Uterus (tissue), 4 donors: Measurements from ENCODE around the gene LMBR1. TPM values are rescaled to one million over a fixed set of nuclear protein-coding genes. Genes with fewer than 3 reads are reported as not detected.

Source experiments
- DNase-seq, 2 donors: peaks; one replicate each; pipeline ENCODE4 v3.0.0-alpha.2; 2019 to 2020
- H3K27ac ChIP-seq, 2 donors: fragments of 200-600 bp; sonication (generic); 1 replicate in 1 of 2; 2 replicates in 1 of 2; pipeline ENCODE4 v1.5.1; 2016 to 2018
- H3K27me3 ChIP-seq, 2 donors: fragments of 200-600 bp; sonication (generic); one replicate each; pipeline ENCODE4 v1.5.1; 2018 to 2019; ENCODE audit warnings: control low read depth in 1 of 2
- H3K36me3 ChIP-seq, 2 donors: fragments of 200-600 bp; sonication (generic); one replicate each; pipeline ENCODE4 v1.5.1; 2019; ENCODE audit warnings: control low read depth in 1 of 2
- H3K4me1 ChIP-seq, 2 donors: fragments of 200-600 bp; sonication (generic); one replicate each; pipeline ENCODE4 v1.5.1; 2018 to 2019; ENCODE audit warnings: control low read depth in 1 of 2
- H3K4me3 ChIP-seq, 2 donors: fragments of 200-600 bp; sonication (generic); 1 replicate in 1 of 2; 2 replicates in 1 of 2; pipeline ENCODE4 v1.5.1; 2018 to 2019; ENCODE audit warnings: mild to moderate bottlenecking in 1 of 2
- H3K9me3 ChIP-seq, 2 donors: fragments of 200-600 bp; sonication (generic); one replicate each; pipeline ENCODE4 v1.5.1; 2019; ENCODE audit warnings: control low read depth in 1 of 2
- CTCF ChIP-seq, 4 experiments: fragments of 200-600 bp in 2 of 4; fragments of 450-650 bp in 2 of 4; sonication (generic) in 2 of 4; IDR thresholded peaks; one replicate each; pipeline ENCODE4 v1.5.1; 2016 to 2019; ENCODE audit warnings: antibody characterized with exemption in 4 of 4, mild to moderate bottlenecking in 2 of 4, moderate library complexity in 1 of 4
- POLR2A ChIP-seq, 2 donors: fragments of 450-650 bp; IDR thresholded peaks; one replicate each; pipeline ENCODE4 v1.6.1; 2016; ENCODE audit warnings: antibody characterized with exemption in 2 of 2, mild to moderate bottlenecking in 1 of 2, moderate library complexity in 1 of 2
- intact Hi-C: fragments of 100-400 bp; cut with DNase I; formaldehyde crosslinking; loops from one replicate; pipeline ENCODE4 v1.15.1; 2023; ENCODE audit warnings: low total_unique reads
- total RNA-seq, 4 donors: library from RNA; depleted of rRNA in 3 of 4; stranded (reverse); fragments of >200 nt in 3 of 4; gene quantifications; one replicate each; pipeline versions ENCODE4 v1.1.0 to v1.2.4, GENCODE V29; 2014 to 2023
- donor health status: DM: yes; HTN: yes; CAD: no.

The LMBR1 gene
- total RNA-seq, 4 donors from 2014 or later, result 54.4 to 1,378 (median 140) TPM

GRCh38 chr7:156675721-156676120 lies 217.3 kb downstream of the LMBR1 start:
- Histone ChIP-seq H3K4me3 (no peak overlapping the region), H3K27ac (no peak overlapping the region), H3K27me3 (no peaks in the 10 kb centered on the region), H3K9me3 (no peaks in the 10 kb centered on the region), H3K36me3 (no peaks in the 10 kb centered on the region), H3K4me1 (no peaks in the 10 kb centered on the region)
- TF ChIP-seq CTCF (IDR thresholded peaks at IDR 0.05) (no peak), POLR2A (IDR thresholded peaks at IDR 0.05) (no peak)
- intact Hi-C loops, result no loop called here
- DNase-seq, result no peak

DNA sequence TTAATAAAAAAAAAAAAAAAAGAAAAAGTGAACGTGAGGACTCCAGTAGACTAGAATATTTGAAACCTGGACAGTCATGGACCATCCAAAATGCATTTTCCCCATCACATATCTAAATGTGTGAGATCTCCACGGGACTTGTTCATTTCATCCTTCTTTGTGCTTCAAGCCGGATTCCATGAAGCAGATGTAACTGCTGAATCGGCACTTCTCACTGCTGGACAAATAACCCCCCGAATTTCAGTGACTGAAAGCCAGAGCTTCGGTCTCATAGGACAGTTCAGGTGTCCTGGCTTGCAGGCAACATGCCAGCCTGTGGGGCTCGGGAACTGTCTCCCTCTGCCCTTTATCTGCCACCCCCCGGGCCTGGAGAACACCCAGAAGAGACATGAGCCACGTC lies 219.1 kb downstream of the LMBR1 start:
- Histone ChIP-seq H3K4me1 (no peaks in the 10 kb centered on the region), H3K9me3 (no peaks in the 10 kb centered on the region), H3K27ac (no peak overlapping the region), H3K27me3 (no peaks in the 10 kb centered on the region), H3K36me3 (no peaks in the 10 kb centered on the region), H3K4me3 (no peak overlapping the region)
- intact Hi-C loops, result no loop called here
- TF ChIP-seq CTCF (IDR thresholded peaks at IDR 0.05), result no peak
- no peak for DNase-seq

- no peak for DNase-seq
- H3K4me1 ChIP-seq, result no peaks in the 10 kb centered on the region
- H3K27ac ChIP-seq, result no peak overlapping the region
- TF ChIP-seq POLR2A (IDR thresholded peaks at IDR 0.05), result no peak
- no peak for TF ChIP-seq CTCF (IDR thresholded peaks at IDR 0.05)
- no peak overlapping the region for H3K4me3 ChIP-seq
- H3K27me3 ChIP-seq, result no peaks in the 10 kb centered on the region
- intact Hi-C loops, result no loop called here
- H3K36me3 ChIP-seq, result no peaks in the 10 kb centered on the region
- H3K9me3 ChIP-seq, result no peaks in the 10 kb centered on the region
Measured at GRCh38 chr7:156673454-156673853, 219.5 kb downstream of the LMBR1 start.

DNA sequence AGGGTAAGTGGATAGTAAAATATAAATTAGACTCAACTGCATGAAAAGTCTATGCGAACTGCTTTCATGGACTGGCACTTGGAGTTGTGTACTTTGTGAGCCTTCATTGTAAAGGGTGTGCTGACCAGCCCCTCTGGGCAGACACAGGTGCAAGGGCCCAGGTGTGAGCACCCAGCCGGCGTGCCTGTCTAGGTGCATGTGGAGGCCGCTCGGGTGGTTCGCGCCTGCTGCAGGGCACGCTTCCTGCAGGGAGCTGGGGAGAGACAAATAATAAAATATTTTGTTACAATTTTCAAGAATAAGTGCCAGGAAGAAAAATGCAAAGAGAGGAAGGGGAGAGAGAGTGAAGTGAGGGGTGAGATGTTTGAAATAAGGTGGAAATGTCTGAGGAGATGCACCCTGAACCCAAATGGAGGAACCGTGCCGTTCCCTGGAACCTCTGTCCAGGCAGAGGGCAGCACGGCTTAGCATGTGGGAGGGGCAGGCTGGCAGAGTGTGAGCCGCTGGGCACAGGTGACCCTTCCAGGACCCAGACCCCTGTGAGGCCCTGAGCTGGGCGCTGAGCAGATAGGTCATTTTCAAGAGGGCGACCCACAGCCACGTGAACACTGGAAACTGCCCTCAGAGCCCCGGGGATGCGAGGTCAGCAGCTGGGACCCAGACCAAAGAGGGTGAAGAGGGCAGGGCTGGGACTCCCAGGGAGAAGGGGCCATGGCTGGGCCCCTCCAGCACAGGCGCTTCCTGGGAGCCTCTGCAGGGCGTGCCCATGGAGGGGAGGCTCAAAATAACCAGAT lies 223.8 kb downstream of the LMBR1 start:
- TF ChIP-seq CTCF (IDR thresholded peaks at IDR 0.05), result no peak
- no peak for TF ChIP-seq POLR2A (IDR thresholded peaks at IDR 0.05)
- intact Hi-C loops, result no loop called here
- DNase-seq, result no peak
- Histone ChIP-seq H3K27me3 (no peaks in the 10 kb centered on the region), H3K4me1 (no peaks in the 10 kb centered on the region), H3K9me3 (no peaks in the 10 kb centered on the region), H3K27ac (no peak overlapping the region), H3K4me3 (no peak overlapping the region), H3K36me3 (no peaks in the 10 kb centered on the region)

DNA sequence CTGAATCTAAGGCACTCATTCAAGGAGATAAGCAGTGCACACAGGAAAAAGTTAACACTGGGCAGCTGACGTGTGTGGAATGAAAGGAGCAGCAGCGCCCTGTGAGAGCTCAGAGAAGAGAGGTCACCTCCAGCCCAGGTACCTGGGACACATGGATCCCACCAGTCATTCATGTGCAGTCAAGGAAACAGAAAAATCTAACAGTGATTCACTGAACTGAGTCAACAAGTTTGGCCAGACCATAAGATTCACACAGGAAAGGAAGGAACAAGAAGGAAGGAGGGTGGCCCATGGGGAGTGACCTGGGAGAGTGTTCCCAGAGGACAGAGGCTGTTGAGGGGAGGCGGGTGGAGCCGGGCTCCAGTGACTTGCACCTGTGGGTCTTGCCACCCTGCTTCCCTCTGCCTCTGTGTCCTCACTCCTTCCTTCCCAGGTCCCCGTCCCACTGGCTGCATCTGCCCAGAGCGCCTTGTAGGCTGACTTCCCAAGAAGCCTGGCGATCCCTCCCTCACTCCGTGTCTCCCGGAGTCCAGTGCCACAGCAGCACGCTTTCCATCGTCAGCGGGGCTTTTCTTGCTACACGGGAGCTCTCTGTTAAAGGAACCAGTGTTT lies 224.7 kb downstream of the LMBR1 start:
- TF ChIP-seq CTCF (IDR thresholded peaks at IDR 0.05) (no peak), POLR2A (IDR thresholded peaks at IDR 0.05) (no peak)
- DNase-seq, result no peak

More for the DNA sequence above, 224.7 kb downstream of the LMBR1 start:
- H3K4me3 ChIP-seq, result no peak overlapping the region
- no peaks in the 10 kb centered on the region for H3K4me1 ChIP-seq
- no peaks in the 10 kb centered on the region for H3K9me3 ChIP-seq
- intact Hi-C loops, result no loop called here
- H3K27me3 ChIP-seq, result no peaks in the 10 kb centered on the region
- no peak overlapping the region for H3K27ac ChIP-seq
- H3K36me3 ChIP-seq, result no peaks in the 10 kb centered on the region
